Mucosa of rectum (tissue), 2 donors: ENCODE results near the gene NOXA1.
A peak's percentile ranks its signal among the peaks of the same experiment; 100 is the strongest.
"Not testable (repeated sequence)": the region's sequence is repeated elsewhere in the genome, so short reads cannot be mapped to it uniquely, and the experiment has no call there.

Source experiments
- H3K27ac ChIP-seq, 2 donors: one replicate each; pipeline ENCODE4 v1.7.0; 2013; ENCODE audit warnings: inconsistent platforms in 2 of 2, low read depth in 2 of 2, low read length in 2 of 2
- H3K27me3 ChIP-seq, 2 donors: one replicate each; pipeline ENCODE4 v1.7.0; 2013; ENCODE audit warnings: low read length in 2 of 2; ENCODE audit not compliant: control insufficient read depth in 2 of 2, insufficient read depth in 2 of 2
- H3K36me3 ChIP-seq, 2 donors: one replicate each; pipeline ENCODE4 v1.7.0; 2013; ENCODE audit warnings: low read length in 2 of 2; ENCODE audit not compliant: control insufficient read depth in 2 of 2, insufficient read depth in 2 of 2
- H3K4me1 ChIP-seq, 2 donors: one replicate each; pipeline ENCODE4 v1.7.0; 2013; ENCODE audit warnings: low read length in 2 of 2, mild to moderate bottlenecking in 1 of 2; ENCODE audit not compliant: control insufficient read depth in 2 of 2, insufficient read depth in 2 of 2
- H3K4me3 ChIP-seq, 2 donors: one replicate each; pipeline ENCODE4 v1.7.0; 2013; ENCODE audit warnings: low read length in 2 of 2
- H3K9ac ChIP-seq, 2 donors: one replicate each; pipeline ENCODE4 v1.7.0; 2013; ENCODE audit warnings: low read length in 2 of 2, low read depth in 1 of 2, mild to moderate bottlenecking in 1 of 2
- H3K9me3 ChIP-seq, 2 donors: one replicate each; pipeline ENCODE4 v1.7.0; 2013; ENCODE audit warnings: low read length in 2 of 2; ENCODE audit not compliant: control insufficient read depth in 2 of 2
- donor health status: healthy.
- donor health status: Normal muscosa, but diverticular disease.

Gene NOXA1, protein sequence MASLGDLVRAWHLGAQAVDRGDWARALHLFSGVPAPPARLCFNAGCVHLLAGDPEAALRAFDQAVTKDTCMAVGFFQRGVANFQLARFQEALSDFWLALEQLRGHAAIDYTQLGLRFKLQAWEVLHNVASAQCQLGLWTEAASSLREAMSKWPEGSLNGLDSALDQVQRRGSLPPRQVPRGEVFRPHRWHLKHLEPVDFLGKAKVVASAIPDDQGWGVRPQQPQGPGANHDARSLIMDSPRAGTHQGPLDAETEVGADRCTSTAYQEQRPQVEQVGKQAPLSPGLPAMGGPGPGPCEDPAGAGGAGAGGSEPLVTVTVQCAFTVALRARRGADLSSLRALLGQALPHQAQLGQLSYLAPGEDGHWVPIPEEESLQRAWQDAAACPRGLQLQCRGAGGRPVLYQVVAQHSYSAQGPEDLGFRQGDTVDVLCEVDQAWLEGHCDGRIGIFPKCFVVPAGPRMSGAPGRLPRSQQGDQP

GRCh38 chr9:137422604-137423513 lies at the start of gene NOXA1, which contains the start of gene EXD3:
Gene NOXA1, plus strand, starts transcription at chr9:137423393. Its CDS starts 137 bp downstream, at chr9:137423530.
Gene EXD3, minus strand, starts transcription at chr9:137423162. Its CDS starts 27,805 bp downstream, at chr9:137395357.
- Histone ChIP-seq H3K27ac (peak within 1 kb of the TSS; percentile 86 to 91), H3K9me3 (no peaks in the 10 kb centered on the region), H3K4me1 (peaks cover 12 to 18% of the 10 kb centered on the region in 2 donors), H3K4me3 (peak within 1 kb of the TSS; percentile 79 to 88), H3K36me3 (peaks cover 0 to 3% of the 10 kb centered on the region in 2 donors), H3K27me3 (no peaks in the 10 kb centered on the region), H3K9ac (peak within 1 kb of the TSS; percentile 86 to 97)

GRCh38 chr9:137373611-137373980 lies 49.6 kb upstream of the NOXA1 start:
- no peaks in the 10 kb centered on the region for H3K4me1 ChIP-seq
- H3K4me3 ChIP-seq = no peak overlapping the region
- H3K27me3 ChIP-seq = no peaks in the 10 kb centered on the region
- no peaks in the 10 kb centered on the region for H3K9me3 ChIP-seq
- H3K36me3 ChIP-seq = no peaks in the 10 kb centered on the region
- H3K27ac ChIP-seq = no peak overlapping the region
- H3K9ac ChIP-seq = no peak overlapping the region

DNA sequence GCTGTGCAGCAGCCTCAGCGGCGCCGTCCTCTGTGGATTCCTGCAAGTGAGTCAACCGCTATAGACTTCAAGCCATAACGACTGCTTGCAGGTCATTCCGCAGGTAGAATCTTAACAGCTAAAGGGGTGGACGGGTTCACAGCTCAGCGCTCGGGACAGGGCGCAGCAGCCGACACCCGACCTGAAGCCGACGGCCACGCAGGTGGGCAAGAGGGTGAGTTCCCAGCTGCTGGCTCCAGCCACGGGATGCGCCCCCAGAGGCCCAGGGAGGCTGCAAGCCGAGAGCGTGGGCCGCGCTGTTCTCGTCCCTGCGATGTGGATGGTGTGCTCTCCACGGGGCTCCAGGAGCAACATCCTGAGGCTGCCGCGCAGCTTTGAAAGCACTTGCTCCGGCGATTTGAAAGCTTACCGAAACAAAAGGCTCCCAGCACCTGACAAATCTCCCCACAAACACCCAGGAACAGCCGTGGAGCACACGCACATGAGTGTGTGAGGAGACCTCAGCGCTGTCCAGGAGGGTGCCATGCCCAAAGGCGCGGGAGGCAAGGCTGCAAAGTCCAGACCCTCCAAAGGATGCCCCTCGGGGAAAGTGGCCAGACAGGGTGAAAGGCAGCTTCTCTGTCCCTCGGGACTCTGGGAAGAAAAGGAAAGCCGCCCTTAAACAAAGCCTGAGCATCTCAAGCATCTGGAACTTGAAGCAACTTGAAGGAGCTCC lies 48.9 kb upstream of the NOXA1 start:
- Histone ChIP-seq H3K36me3 (no peaks in the 10 kb centered on the region), H3K4me1 (no peaks in the 10 kb centered on the region), H3K27me3 (no peaks in the 10 kb centered on the region), H3K27ac (no peak overlapping the region), H3K9me3 (no peaks in the 10 kb centered on the region), H3K9ac (no peak overlapping the region), H3K4me3 (no peak overlapping the region)

- Histone ChIP-seq H3K36me3 (no peaks in the 10 kb centered on the region), H3K9ac (no peak overlapping the region), H3K27me3 (no peaks in the 10 kb centered on the region), H3K27ac (no peak overlapping the region), H3K9me3 (no peaks in the 10 kb centered on the region), H3K4me3 (no peak overlapping the region), H3K4me1 (no peaks in the 10 kb centered on the region)
Measured at GRCh38 chr9:137375321-137376058, 47.7 kb upstream of the NOXA1 start.

DNA sequence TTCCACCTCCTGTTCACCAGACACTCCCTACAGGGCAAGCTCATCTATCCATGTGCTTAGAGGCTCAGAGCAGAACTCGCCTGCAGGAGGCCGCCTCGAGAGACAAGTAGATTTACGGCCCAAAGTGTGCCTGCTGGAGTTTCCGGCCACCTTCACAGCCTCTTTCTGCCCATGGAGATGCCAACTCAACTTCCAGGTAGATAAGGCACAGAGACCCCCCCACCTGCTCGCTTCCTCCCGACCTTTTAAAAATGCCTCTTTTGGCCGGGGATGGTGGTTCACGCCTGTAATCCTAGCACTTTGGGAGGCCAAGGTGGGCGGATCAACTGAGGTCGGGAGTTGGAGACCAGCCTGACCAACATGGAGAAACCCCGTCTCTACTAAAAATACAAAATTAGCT lies 46.8 kb upstream of the NOXA1 start:
- Histone ChIP-seq H3K4me1 (no peaks in the 10 kb centered on the region), H3K27me3 (no peaks in the 10 kb centered on the region), H3K4me3 (no peak overlapping the region), H3K27ac (no peak overlapping the region), H3K9ac (no peak overlapping the region), H3K9me3 (no peaks in the 10 kb centered on the region), H3K36me3 (no peaks in the 10 kb centered on the region)

DNA sequence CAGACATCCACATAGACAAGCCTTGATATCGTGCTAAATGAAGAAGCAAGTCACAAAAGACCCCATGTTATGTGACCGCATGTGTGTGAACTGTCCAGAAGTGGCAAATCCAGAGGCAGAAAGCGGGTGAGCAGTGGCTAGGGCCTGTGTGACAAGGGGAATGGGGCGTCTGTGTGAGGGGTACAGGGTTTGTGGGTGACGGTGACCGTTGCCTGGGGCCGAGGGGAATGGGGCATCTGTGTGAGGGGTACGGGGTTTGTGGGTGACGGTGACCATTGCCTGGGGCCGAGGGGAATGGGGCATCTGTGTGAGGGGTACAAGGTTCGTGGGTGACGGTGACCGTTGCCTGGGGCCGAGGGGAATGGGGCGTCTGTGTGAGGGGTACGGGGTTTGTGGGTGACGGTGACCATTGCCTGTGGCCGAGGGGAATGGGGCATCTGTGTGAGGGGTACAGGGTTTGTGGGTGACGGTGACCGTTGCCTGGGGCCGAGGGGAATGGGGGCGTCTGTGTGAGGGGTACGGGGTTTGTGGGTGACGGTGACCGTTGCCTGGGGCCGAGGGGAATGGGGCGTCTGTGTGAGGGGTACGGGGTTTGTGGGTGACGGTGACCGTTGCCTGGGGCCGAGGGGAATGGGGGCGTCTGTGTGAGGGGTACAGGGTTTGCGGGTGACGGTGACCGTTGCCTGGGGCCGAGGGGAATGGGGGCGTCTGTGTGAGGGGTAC lies 44.3 kb upstream of the NOXA1 start:
- not testable (repeated sequence) for H3K27me3 ChIP-seq, H3K27ac ChIP-seq, H3K9me3 ChIP-seq, H3K9ac ChIP-seq, H3K36me3 ChIP-seq, H3K4me1 ChIP-seq, H3K4me3 ChIP-seq

DNA sequence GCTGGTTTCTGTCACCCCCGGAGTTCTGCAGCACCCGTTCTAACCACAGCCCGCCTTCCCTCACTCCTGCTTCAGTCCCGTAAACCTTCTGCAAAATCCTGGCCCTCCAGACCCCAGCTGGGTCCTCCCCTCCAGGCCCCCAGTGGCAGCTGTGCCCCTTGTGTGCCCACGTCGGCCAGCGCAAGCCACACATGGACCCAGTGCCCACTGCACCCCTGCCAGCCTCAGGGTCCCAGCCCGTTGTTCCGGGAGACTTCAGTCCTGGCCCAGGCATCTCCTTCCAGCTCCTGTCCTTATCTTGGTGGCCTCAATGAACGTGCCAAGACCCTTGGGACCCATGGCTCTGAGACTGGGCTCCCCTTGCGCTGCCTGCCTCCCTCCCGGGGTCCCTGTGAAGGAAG lies 43.4 kb upstream of the NOXA1 start:
- no peaks in the 10 kb centered on the region for H3K36me3 ChIP-seq
- H3K9me3 ChIP-seq = no peaks in the 10 kb centered on the region
- no peaks in the 10 kb centered on the region for H3K27me3 ChIP-seq
- H3K4me1 ChIP-seq = no peaks in the 10 kb centered on the region
- H3K27ac ChIP-seq = no peak overlapping the region
- no peak overlapping the region for H3K4me3 ChIP-seq
- no peak overlapping the region for H3K9ac ChIP-seq

- H3K36me3 ChIP-seq = no peaks in the 10 kb centered on the region
- no peak overlapping the region for H3K27ac ChIP-seq
- no peaks in the 10 kb centered on the region for H3K9me3 ChIP-seq
- H3K9ac ChIP-seq = no peak overlapping the region
- H3K27me3 ChIP-seq = no peaks in the 10 kb centered on the region
- no peaks in the 10 kb centered on the region for H3K4me1 ChIP-seq
- H3K4me3 ChIP-seq = no peak overlapping the region
Measured at GRCh38 chr9:137380171-137380570, 43.0 kb upstream of the NOXA1 start.

DNA sequence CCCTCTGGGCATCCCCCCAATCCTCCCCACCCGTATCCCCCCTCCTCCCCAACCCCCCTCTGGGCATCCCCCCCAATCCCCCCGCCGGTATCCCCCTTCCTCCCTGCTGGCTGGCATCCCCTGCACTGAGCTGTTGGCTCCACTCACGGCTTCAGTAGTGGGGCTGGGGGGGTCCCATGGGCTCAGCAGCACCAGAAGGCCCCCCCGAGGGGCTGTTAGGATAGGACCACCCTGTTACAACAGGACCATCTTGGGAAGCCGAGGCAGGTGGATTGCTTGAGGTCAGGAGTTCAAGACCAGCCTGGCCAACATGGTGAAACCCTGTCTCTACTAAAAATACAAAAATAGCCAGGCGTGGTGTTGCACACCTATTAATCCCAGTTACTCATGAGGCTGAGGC lies 42.6 kb upstream of the NOXA1 start:
- no peaks in the 10 kb centered on the region for H3K4me1 ChIP-seq
- no peak overlapping the region for H3K27ac ChIP-seq
- H3K36me3 ChIP-seq = no peaks in the 10 kb centered on the region
- no peak overlapping the region for H3K4me3 ChIP-seq
- no peak overlapping the region for H3K9ac ChIP-seq
- H3K27me3 ChIP-seq = no peaks in the 10 kb centered on the region
- no peaks in the 10 kb centered on the region for H3K9me3 ChIP-seq
